Measurements from ENCODE around the gene STUM. TPM values are rescaled to one million over a fixed set of nuclear protein-coding genes. Genes with fewer than 3 reads are reported as not detected.

The STUM gene
- total and polyA plus RNA-seq, 12 donors: 0.13 to 0.44 (median 0.24) TPM; not detected in 1

DNA sequence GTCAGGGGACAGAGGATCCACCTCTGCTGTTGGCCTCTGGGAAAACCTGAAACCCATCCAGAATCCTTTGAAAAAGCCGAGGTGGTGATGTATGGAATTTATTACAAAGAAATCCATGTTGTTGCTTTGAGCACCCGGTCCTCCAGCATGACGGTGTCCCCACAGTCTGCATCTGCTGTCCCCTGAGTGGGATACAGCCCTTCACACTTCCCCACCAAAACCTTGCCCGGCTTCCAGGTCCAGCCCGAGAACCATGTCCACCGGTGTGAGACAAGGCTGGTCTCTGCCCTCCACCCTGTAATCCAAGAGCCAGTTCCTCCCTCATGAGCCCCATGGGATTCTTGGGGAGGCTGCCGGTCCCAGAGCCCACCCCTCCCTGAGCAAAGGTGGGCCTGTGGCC is 70.5 kb downstream of the STUM start:
- WGBS, 4 donors: 91 to 97% (median 93%) methylated on average over 2 to 7 of the region's 7 CpGs
- Histone ChIP-seq H3K9me3 (replicated peaks in 1 of 3) (no peaks in the 10 kb centered on the region), H3K36me3 (replicated peaks in 1 of 2) (no peaks in the 10 kb centered on the region), H3K4me1 (replicated peaks in 1 of 2) (no peaks in the 10 kb centered on the region), H3K27me3 (no peaks in the 10 kb centered on the region), H3K27ac (no peak overlapping the region), H3K4me3 (no peak overlapping the region)
- intact Hi-C loops (cut with DNase I): no loop called here
- no peak for DNase-seq
- TF ChIP-seq, protein P1, sequence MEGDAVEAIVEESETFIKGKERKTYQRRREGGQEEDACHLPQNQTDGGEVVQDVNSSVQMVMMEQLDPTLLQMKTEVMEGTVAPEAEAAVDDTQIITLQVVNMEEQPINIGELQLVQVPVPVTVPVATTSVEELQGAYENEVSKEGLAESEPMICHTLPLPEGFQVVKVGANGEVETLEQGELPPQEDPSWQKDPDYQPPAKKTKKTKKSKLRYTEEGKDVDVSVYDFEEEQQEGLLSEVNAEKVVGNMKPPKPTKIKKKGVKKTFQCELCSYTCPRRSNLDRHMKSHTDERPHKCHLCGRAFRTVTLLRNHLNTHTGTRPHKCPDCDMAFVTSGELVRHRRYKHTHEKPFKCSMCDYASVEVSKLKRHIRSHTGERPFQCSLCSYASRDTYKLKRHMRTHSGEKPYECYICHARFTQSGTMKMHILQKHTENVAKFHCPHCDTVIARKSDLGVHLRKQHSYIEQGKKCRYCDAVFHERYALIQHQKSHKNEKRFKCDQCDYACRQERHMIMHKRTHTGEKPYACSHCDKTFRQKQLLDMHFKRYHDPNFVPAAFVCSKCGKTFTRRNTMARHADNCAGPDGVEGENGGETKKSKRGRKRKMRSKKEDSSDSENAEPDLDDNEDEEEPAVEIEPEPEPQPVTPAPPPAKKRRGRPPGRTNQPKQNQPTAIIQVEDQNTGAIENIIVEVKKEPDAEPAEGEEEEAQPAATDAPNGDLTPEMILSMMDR (IDR thresholded peaks at IDR 0.05): no peak
- TF ChIP-seq POLR2A (IDR thresholded peaks at IDR 0.05): no peak

DNA sequence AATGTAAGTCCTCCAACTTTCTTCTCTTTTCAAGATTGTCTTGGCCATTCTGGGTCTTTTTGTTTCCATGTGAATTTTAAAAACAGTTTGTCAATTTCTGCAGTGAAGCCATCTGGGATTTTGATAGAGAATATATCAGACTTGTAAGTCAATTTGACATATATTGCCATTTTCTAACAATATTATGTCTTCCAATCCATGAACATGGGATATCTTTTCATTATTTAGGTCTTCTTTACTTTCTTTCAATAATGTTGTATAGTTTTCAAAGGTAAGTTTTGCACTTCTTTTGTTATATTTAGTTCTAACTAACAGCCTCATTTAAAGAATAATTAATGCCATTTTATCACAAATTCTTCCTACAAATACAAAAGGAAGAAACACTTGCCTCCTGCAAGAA is 73.4 kb downstream of the STUM start:
- Histone ChIP-seq H3K9me3 (replicated peaks in 1 of 3) (no peaks in the 10 kb centered on the region), H3K4me1 (replicated peaks in 1 of 2) (no peaks in the 10 kb centered on the region), H3K27ac (no peak overlapping the region), H3K27me3 (no peaks in the 10 kb centered on the region), H3K36me3 (replicated peaks in 1 of 2) (no peaks in the 10 kb centered on the region), H3K4me3 (no peak overlapping the region)
- no peak for DNase-seq
- no peak for TF ChIP-seq POLR2A (IDR thresholded peaks at IDR 0.05)
- TF ChIP-seq, protein P1 (IDR thresholded peaks at IDR 0.05): no peak
- intact Hi-C loops (cut with DNase I): no loop called here

DNA sequence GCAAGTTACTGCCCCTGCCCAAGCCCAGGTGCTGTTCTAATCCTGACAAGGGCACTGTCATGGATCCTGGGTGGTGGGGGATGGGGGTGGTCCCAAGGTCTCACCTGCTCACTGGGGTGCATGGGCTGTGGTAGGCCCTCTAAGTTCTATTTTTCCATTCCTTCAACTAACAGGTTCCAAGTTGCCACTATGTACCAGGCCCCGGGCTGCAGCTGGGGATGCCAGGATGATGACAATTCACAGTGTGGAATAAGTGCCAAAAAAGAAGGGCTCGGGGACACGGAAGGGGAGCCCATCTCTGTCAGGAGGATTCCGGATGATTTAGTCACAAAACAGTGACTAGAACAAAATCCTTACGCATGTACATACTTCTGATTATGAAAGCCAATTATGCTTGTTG is 76.0 kb downstream of the STUM start:
- no peaks in the 10 kb centered on the region for H3K9me3 ChIP-seq (replicated peaks in 1 of 3)
- 78 to 81% (median 79%) methylated on average over 5 of the region's 5 CpGs for WGBS, 4 donors
- intact Hi-C loops (cut with DNase I): no loop called here
- no peaks in the 10 kb centered on the region for H3K36me3 ChIP-seq (replicated peaks in 1 of 2)
- H3K4me3 ChIP-seq: no peak overlapping the region
- TF ChIP-seq POLR2A (IDR thresholded peaks at IDR 0.05): no peak
- TF ChIP-seq, protein P1 (IDR thresholded peaks at IDR 0.05): no peak
- no peaks in the 10 kb centered on the region for H3K27me3 ChIP-seq
- no peak for DNase-seq
- no peaks in the 10 kb centered on the region for H3K4me1 ChIP-seq (replicated peaks in 1 of 2)
- H3K27ac ChIP-seq: no peak overlapping the region

DNA sequence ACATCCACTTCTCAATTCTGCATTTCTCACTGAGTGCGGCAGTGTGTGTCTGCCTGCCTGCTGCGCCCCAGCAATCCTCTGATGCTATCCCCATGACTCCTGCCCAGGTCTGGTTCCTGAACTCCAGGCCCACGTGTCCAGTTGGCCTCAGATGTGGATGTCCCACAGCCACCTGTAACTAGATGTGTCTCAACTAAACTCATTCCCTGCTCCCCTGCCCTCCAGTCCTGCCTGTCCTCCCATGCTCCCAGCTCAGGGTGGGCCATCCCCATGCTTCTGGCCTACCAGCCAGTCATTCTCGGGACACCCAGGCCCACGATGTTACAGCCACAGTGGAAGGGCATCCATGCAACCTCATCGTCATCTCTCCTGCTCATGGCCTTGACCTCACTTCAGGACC is 76.8 kb downstream of the STUM start:
- no peak for DNase-seq
- Histone ChIP-seq H3K27me3 (no peaks in the 10 kb centered on the region), H3K9me3 (replicated peaks in 1 of 3) (no peaks in the 10 kb centered on the region), H3K4me3 (no peak overlapping the region), H3K4me1 (replicated peaks in 1 of 2) (no peaks in the 10 kb centered on the region), H3K36me3 (replicated peaks in 1 of 2) (no peaks in the 10 kb centered on the region), H3K27ac (no peak overlapping the region)
- intact Hi-C loops (cut with DNase I): no loop called here
- 84 to 90% (median 85%) methylated on average over 6 of the region's 6 CpGs for WGBS, 4 donors
- TF ChIP-seq, protein P1 (IDR thresholded peaks at IDR 0.05): no peak
- TF ChIP-seq POLR2A (IDR thresholded peaks at IDR 0.05): no peak

Measured in adrenal gland (tissue), 12 donors.